Body of pancreas (tissue), 4 donors: ENCODE results near the gene EIF3B.

Experiments
- CTCF ChIP-seq, 7 experiments: fragments of 450-650 bp in 4 of 7; fragments of 200-600 bp in 3 of 7; sonication (generic) in 3 of 7; IDR thresholded peaks; one replicate each; pipeline ENCODE4 v1.5.1; 2016 to 2019; ENCODE audit warnings: antibody characterized with exemption in 7 of 7
- POLR2A ChIP-seq, 3 donors: fragments of 450-650 bp; IDR thresholded peaks; one replicate each; pipeline ENCODE4 v1.6.1; 2016; ENCODE audit warnings: antibody characterized with exemption in 3 of 3, mild to moderate bottlenecking in 2 of 3

GRCh38 chr7:2360796-2361195 lies 6.2 kb downstream of the EIF3B start:
- TF ChIP-seq CTCF (IDR thresholded peaks at IDR 0.05) (no peak), POLR2A (IDR thresholded peaks at IDR 0.05) (no peak)
